GM19023 (cell line): ENCODE measurements around the gene SERTAD1.
A peak's percentile ranks its signal among the peaks of the same experiment; 100 is the strongest.
"Not testable (repeated sequence)": the region's sequence is repeated elsewhere in the genome, so short reads cannot be mapped to it uniquely, and the experiment has no call there.

Source experiments
- ATAC-seq: cut with Tn5 transposase; IDR thresholded peaks from one replicate; pipeline ENCODE4 v1.9.1; 2021; ENCODE audit warnings: mild to moderate bottlenecking, moderate library complexity; ENCODE audit not compliant: unreplicated experiment

Gene SERTAD1

DNA sequence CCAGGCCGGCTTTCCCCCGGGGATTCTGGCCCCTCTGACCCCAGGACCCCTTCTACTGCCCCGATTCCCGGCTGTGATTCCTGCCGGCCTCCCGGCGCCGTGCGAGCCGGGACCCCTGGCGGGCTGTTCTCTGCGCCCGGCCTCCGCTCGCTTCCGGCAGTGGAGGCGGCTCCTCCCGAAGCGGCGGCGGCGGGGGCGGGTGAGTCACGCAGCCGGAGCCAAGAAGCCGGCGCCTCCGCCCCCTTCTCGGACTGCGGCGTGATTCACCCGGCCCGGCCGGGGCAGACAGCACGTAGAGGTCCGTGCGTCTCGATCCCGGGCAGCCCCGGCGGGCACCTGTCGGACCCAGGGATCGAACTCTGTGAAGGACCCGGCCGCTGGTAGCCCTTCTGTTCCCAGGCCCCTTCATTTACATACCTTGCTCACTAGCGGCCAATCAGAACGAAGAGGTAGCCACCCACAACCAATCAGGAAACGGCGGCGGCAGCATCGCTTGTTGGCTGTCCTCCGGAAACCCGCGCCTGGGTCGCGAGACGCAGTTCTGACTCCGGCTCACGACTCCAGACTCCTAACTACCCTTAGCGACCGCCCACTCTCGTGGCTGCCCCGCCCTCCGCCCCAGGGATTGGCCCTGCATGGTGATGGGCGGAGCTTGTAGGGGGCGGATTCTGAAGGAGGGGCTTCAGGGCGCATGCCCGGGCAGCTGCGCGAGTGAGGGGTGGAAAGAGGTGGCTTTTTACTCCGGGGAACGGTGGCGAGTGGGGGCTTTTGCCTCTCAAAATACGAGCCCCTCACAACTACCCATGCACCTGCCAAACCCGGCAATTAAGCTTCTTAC is at the start of gene SERTAD1:
Gene SERTAD1 (minus strand): TSS at position 543 of the 838 bp plus-strand sequence. CDS start 2,446 bp downstream, outside the sequence.
- peak; percentile 83 for ATAC-seq

- no peak for ATAC-seq
Measured at GRCh38 chr19:40474737-40475136, 48.9 kb upstream of the SERTAD1 start.

GRCh38 chr19:40472516-40472915 is 46.7 kb upstream of the SERTAD1 start:
- no peak for ATAC-seq

GRCh38 chr19:40471111-40471510 is 45.3 kb upstream of the SERTAD1 start:
- no peak for ATAC-seq

- ATAC-seq, result no peak
Measured at GRCh38 chr19:40469011-40469410, 43.2 kb upstream of the SERTAD1 start.

GRCh38 chr19:40466985-40467734 is 41.4 kb upstream of the SERTAD1 start, which contains the start of gene SPTBN4:
TSS of gene SPTBN4 (plus strand) at chr19:40467001. CDS start at chr19:40472622, 5,621 bp downstream.
- no peak for ATAC-seq

DNA sequence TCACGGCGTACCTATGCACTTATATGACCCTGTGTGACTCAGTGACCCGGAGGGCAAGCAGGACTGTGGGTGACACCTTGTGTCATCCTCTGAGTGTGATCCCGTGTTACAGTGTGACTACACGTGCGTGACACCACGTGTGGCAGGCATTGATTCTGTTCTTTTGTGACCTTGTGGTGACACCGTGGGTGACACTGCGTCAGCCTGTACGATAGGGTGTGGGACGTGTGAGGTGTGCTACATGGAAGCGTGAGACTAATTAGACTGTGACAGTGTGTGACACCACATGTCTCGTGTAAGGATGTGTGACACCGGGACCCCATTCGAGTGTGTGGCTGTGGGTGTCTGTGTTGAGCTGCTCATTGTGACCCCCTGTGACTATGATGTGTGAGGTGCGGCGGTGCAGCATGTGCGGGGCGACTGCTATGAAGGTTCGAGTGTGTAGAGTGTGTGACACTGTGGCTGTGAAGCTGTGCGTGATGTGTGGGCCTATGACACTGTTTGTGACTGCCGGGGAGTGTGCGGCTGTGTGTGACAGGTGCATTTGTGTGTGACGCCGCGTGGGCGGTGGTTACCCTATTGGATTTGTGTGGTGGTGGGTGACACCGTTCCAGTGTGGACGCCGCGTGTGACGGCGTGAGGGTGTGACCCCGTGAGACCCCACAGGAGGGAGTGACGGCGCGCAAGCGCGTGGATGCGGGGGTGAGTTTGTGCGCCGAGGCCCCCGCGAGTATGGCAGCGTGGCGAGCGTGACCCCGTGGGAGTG is 40.6 kb upstream of the SERTAD1 start:
- ATAC-seq, result peak; percentile 24

- peak; percentile 91 for ATAC-seq
Measured at GRCh38 chr19:40465557-40466218, 39.9 kb upstream of the SERTAD1 start, which contains the start of gene BLVRB. TSS of gene BLVRB (minus strand) at chr19:40465745. CDS start at chr19:40465688, 57 bp downstream.

GRCh38 chr19:40465025-40465556 is 39.3 kb upstream of the SERTAD1 start:
- ATAC-seq, result no peak

GRCh38 chr19:40464059-40465024 is 38.5 kb upstream of the SERTAD1 start:
- ATAC-seq, result no peak

DNA sequence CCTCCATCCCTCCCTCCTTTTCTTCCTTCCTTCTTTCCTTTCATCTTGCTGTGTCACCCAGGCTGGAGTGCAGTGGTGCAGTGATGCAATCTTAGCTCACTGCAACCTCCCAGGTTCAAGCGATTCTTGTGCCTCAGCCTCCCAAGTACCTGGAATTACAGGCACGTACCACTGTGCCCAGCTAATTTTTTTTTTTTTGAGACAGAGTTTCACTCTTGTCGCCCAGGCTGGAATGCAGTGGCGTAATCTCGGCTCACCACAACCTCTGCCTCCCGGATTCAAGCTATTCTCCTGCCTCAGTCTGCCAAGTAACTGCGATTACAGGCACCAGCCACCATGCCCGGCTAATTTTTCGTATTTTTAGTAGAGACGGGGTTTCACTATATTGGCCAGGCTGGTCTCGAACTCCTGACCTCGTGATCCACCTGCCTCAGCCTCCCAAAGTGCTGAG is 37.8 kb upstream of the SERTAD1 start:
- ATAC-seq, result not testable (repeated sequence)

DNA sequence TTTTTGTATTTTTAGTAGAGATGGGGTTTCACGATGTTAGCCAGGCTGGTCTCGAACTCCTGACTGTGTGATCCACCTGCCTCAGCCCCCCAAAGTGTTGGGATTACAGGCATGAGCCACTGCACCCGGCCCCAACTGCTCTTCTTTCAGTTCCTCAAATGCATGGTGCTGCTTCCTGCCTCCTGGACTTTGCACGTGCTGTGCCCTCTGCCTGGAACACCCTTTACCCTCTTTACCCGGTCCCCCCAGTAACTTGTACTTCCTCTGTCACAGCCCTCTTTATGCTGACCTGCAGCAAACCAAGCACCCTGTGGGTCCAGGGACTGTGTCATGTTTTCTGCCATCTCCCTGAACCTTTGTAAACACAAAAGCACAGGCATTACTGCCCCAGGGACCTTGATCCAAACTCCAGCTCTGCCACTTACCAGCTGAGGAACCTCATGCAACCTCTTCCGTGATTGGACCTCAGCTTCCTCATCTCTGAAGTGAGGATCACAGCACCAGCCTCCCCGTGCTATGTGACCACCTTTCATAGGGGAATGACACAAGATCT is 36.0 kb upstream of the SERTAD1 start:
- ATAC-seq, result no peak

DNA sequence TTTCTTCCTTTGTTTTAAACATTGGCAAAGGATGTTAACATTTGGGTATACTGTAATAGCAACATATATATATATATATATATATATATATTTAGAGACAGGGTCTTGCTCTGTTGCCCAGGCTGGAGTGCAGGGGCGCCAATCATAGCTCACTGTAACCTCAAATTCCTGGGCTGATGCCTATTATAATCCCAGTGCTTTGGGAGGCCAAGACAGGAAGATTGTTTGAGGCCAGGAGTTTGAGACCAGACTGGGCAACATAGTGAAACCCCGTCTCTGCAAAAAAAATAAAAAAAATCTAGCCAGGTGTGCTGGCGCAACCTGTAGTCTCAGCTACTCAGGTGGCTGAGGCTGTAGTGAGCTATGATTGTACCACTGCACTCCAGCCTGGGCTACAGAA is 34.4 kb upstream of the SERTAD1 start:
- ATAC-seq, result no peak

DNA sequence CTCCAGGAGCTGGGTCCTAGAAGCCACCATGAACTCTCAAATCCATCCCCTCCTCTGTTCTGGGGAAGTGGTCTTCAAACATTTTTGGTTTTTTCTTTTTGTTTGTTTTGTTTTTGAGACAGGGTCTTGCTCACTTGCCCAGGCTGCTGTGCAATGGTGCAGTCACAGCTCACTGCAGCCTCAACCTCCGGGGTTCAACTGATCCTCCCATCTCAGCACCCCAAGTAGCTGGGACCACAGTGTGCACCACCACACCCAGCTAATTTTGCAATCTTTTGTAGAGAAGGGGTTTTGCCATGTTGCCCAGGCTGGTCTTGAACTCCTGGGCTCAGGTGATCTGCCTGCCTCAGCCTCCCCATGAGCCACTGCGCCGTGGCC is 32.8 kb upstream of the SERTAD1 start:
- no peak for ATAC-seq

DNA sequence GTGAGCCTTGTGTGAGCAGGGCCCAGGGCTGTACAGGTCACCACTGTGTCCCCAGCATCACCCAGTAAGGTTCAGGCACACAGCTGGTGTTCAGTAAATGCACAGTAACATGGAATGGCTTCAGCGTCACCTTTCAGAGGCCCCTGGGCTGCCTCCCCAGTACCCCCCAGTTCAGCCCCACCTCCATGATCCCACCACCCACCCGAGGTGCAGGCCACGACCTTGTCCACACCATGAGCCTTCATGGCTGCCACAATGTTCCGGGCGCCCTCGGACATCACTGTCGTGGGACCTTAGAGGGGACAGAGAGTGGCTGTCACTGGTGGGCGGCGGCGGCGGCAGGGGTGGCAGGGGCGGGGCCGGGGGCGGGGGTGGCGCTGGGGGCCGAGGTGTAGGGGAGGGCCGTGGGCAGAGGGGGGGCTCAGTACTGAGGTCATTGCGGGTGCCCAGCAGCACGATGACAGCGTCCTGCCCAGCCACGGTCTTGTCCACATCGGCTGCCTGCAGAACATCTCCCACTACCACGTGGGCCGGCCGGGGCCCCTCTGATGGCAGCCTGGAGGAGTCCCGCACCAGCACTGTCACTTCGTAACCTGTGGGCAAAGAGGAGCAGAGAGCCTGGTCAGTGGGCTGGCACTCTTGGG is 32.3 kb upstream of the SERTAD1 start:
- ATAC-seq, result no peak

- ATAC-seq, result no peak
Measured at GRCh38 chr19:40457048-40457447, 31.3 kb upstream of the SERTAD1 start.

DNA sequence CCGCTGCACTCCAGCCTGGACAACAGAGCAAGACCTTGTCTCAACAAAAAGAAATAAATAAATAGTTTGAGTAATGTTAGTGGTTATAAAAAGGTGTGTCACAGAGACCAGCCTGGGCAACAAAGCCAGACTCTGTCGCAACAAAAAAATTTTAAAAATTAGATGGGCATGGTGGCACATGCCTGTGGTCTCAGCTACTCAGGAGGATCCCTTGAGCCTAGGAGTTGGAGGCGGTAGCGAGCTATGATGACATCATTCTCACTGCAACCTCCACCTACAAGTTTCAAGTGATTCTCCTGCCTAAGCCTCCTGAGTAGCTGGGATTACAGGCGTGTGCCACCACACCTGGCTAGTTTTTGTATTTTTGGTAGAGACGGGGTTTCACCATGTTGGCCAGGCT is 28.2 kb upstream of the SERTAD1 start:
- ATAC-seq, result not testable (repeated sequence)

- ATAC-seq, result no peak
Measured at GRCh38 chr19:40453151-40453735, 27.5 kb upstream of the SERTAD1 start.
